ENCODE measurements around the gene PLEKHG3. TPM values are rescaled to one million over a fixed set of nuclear protein-coding genes. Genes with fewer than 3 reads are reported as not detected.

The PLEKHG3 gene
- total and polyA plus RNA-seq, 10 of the 15 experiments (the other 5 are each of a cell fraction or from before 2014, with no cell fraction given), result 0.03 to 0.73 (median 0.07) TPM; not detected in 5

GRCh38 chr14:64734990-64735389, 30.8 kb downstream of the PLEKHG3 start:
- Histone ChIP-seq H3K27ac (ENCODE audit: control insufficient read depth, insufficient read depth) (no peak overlapping the region), H3K79me2 (ENCODE audit: control insufficient read depth, insufficient read depth, low read length) (no peaks in the 10 kb centered on the region)

More at GRCh38 chr14:64734990-64735389, 30.8 kb downstream of the PLEKHG3 start:
- FAIRE-seq, result no peak
- in situ Hi-C loops (cut with MboI) (no loop called here), intact Hi-C loops (cut with micrococcal nuclease; ENCODE audit: unreplicated experiment) (no loop called here)
- Histone ChIP-seq H3K4me2 (ENCODE audit: control insufficient read depth, insufficient read depth) (no peak overlapping the region), H3K9me3 (replicated peaks; ENCODE audit: control insufficient read depth, insufficient read depth, low read length) (no peaks in the 10 kb centered on the region), H3K36me3 (ENCODE audit: control insufficient read depth in 2 of 2, insufficient read depth in 2 of 2, low read length in 1 of 2) (no peaks in the 10 kb centered on the region), H3K27me3 (replicated peaks in 1 of 2; ENCODE audit: control insufficient read depth in 2 of 2, insufficient read depth in 2 of 2, low read length in 1 of 2) (no peaks in the 10 kb centered on the region), H2AFZ (ENCODE audit: control insufficient read depth, low read depth, low read length) (no peak overlapping the region), H3K4me1 (ENCODE audit: control insufficient read depth, insufficient read depth, low read length) (no peaks in the 10 kb centered on the region), H3K4me3 (no peak overlapping the region), H3K9ac (ENCODE audit: control insufficient read depth, insufficient read depth, low read length) (no peak overlapping the region), H4K20me1 (ENCODE audit: control insufficient read depth, insufficient read depth) (no peaks in the 10 kb centered on the region)
- no peak; the same call in 2 of the 3 replicates for ATAC-seq
- TF ChIP-seq BHLHE40 (IDR thresholded peaks at IDR 0.05; ENCODE audit: borderline replicate concordance in 1 of 2, low read depth in 2 of 2, low read length in 1 of 2) (no peak), NFYB (IDR thresholded peaks at IDR 0.05; ENCODE audit: insufficient read depth, low read depth, low read length) (no peak), NFXL1 (IDR thresholded peaks at IDR 0.05; ENCODE audit: borderline replicate concordance) (no peak), CHD1 (IDR thresholded peaks at IDR 0.05; ENCODE audit: low read depth, low read length) (no peak), ZNF622 (IDR thresholded peaks at IDR 0.05) (no peak), RUNX3 (IDR thresholded peaks at IDR 0.05; ENCODE audit: low read length) (no peak), IRF4 (IDR thresholded peaks at IDR 0.05; ENCODE audit: low read depth, low read length) (no peak), ETV6 (conservative IDR thresholded peaks at IDR 0.05 in 1 of 2, IDR thresholded peaks at IDR 0.05 in 1 of 2; ENCODE audit: borderline replicate concordance in 1 of 2, low read depth in 1 of 2) (no peak), ZZZ3 (IDR thresholded peaks at IDR 0.05; ENCODE audit: control insufficient read depth, insufficient read length, low read depth) (no peak), WRNIP1 (IDR thresholded peaks at IDR 0.05; ENCODE audit: borderline replicate concordance, low read depth, low read length) (no peak), ZNF207 (IDR thresholded peaks at IDR 0.05; ENCODE audit: borderline replicate concordance) (no peak), HCFC1 (IDR thresholded peaks at IDR 0.05; ENCODE audit: low read length) (no peak), SRF (IDR thresholded peaks at IDR 0.05; ENCODE audit: low read depth in 2 of 2, low read length in 2 of 2) (no peak), EP300 (IDR thresholded peaks at IDR 0.05; ENCODE audit: borderline replicate concordance in 1 of 2, control insufficient read depth in 1 of 2, low read depth in 2 of 2, low read length in 2 of 2) (no peak), ZNF24 (IDR thresholded peaks at IDR 0.05) (no peak), CEBPZ (IDR thresholded peaks at IDR 0.05; ENCODE audit: low read depth, low read length) (no peak), BCLAF1 (IDR thresholded peaks at IDR 0.05) (no peak), RCOR1 (conservative IDR thresholded peaks at IDR 0.05; ENCODE audit: low read depth, low read length) (no peak)
- 42% methylated on average over 6 of the region's 6 CpGs for WGBS (ENCODE audit: insufficient coverage, insufficient replicate concordance, low lambda C conversion rate, missing lambda C conversion rate)
- RAD21 ChIA-PET (ENCODE audit: unreplicated experiment), result no interaction called here
- SMC1A ChIA-PET (ENCODE audit: uncharacterized antibody, unreplicated experiment), result no interaction called here
- DNase-seq (ENCODE audit: low read depth, low spot score), result no peak
- CTCF ChIA-PET, result interaction anchor here (1.0 to 1.4 kb wide), 2 partner anchors 13 to 27 kb away, joined by 5 read pairs; no protein-coding TSS in a partner anchor
- no TSS peak for BruUV-seq (replicated peaks)
- POLR2A ChIA-PET, result no interaction called here
